IMR-90 (cell line): ENCODE measurements around the gene FERMT3. TPM values are rescaled to one million over a fixed set of nuclear protein-coding genes. Genes with fewer than 3 reads are reported as not detected.

Experiments used
- ATAC-seq: fragments of 200-7000 bp; cut with Tn5 transposase; 2 replicates; pipeline ENCODE4 v1.9.1; 2020; ENCODE audit warnings: low read depth, mild to moderate bottlenecking, moderate library complexity
- BruUV-seq: library from RNA; stranded (reverse); fragments of 400-500 nt; replicated peaks from 2 replicates; lab custom pipeline; 2021; lab: Mats Ljungman, UMichigan
- CTCF ChIA-PET: fragments of 300-600 bp; formaldehyde crosslinking; extraction: SDS; loops from one replicate; lab custom pipeline; 2021; ENCODE audit warnings: antibody characterized with exemption; lab: Yijun Ruan, JAX
- POLR2A ChIA-PET: fragments of 300-600 bp; sonication (Branson Sonifier 250); formaldehyde crosslinking; loops from one replicate; lab custom pipeline; 2022; ENCODE audit warnings: antibody characterized with exemption; ENCODE audit not compliant: unreplicated experiment; lab: Charles Lee
- DNase-seq: peaks from one replicate; pipeline ENCODE4 v3.0.0; 2013
- H2AFZ ChIP-seq: replicated peaks from 2 replicates; pipeline ENCODE3; 2013; ENCODE audit warnings: low read length, mild to moderate bottlenecking; ENCODE audit not compliant: poor library complexity
- H2AK5ac ChIP-seq: 2 replicates; pipeline ENCODE4 v1.6.1; 2013; ENCODE audit warnings: low read depth, low read length, inconsistent platforms
- H2AK9ac ChIP-seq: replicated peaks from 2 replicates; pipeline ENCODE3; 2013; ENCODE audit warnings: mild to moderate bottlenecking, low read depth, low read length, moderate library complexity; ENCODE audit not compliant: poor library complexity
- H2BK120ac ChIP-seq: 2 replicates; pipeline ENCODE4 v1.6.1; 2013; ENCODE audit warnings: low read depth, low read length, inconsistent platforms
- H2BK15ac ChIP-seq: 3 replicates; pipeline ENCODE4 v1.6.1; 2013; ENCODE audit warnings: low read depth, low read length, inconsistent platforms
- H2BK20ac ChIP-seq: 2 replicates; pipeline ENCODE4 v1.6.1; 2013; ENCODE audit warnings: low read depth, mild to moderate bottlenecking, inconsistent platforms, low read length, moderate library complexity
- H2BK5ac ChIP-seq: 2 replicates; pipeline ENCODE4 v1.6.1; 2013; ENCODE audit warnings: mild to moderate bottlenecking, low read depth, low read length, inconsistent platforms; ENCODE audit not compliant: poor library complexity, severe bottlenecking
- H3K14ac ChIP-seq: replicated peaks from 2 replicates; pipeline ENCODE4 v1.6.1; 2013; ENCODE audit warnings: low read depth, low read length, inconsistent platforms
- H3K18ac ChIP-seq: 2 replicates; pipeline ENCODE4 v1.6.1; 2013; ENCODE audit warnings: low read depth, low read length, control low read depth
- H3K23ac ChIP-seq: 2 replicates; pipeline ENCODE4 v1.6.1; 2013; ENCODE audit warnings: low read depth, low read length, inconsistent platforms
- H3K27ac ChIP-seq: 2 replicates; pipeline ENCODE4 v1.5.1; 2013; ENCODE audit warnings: mild to moderate bottlenecking, control low read depth, low read length; ENCODE audit not compliant: insufficient read depth
- H3K27me3 ChIP-seq: 2 replicates; pipeline ENCODE4 v1.6.1; 2013; ENCODE audit warnings: low read length; ENCODE audit not compliant: control insufficient read depth, insufficient read depth
- H3K36me3 ChIP-seq: 2 replicates; pipeline ENCODE4 v1.6.1; 2013; ENCODE audit warnings: low read length, mixed read lengths; ENCODE audit not compliant: control insufficient read depth, insufficient read depth
- H3K4ac ChIP-seq: 2 replicates; pipeline ENCODE4 v1.6.1; 2013; ENCODE audit warnings: low read depth, low read length, inconsistent platforms
- H3K4me1 ChIP-seq: 2 replicates; pipeline ENCODE4 v1.6.1; 2013; ENCODE audit warnings: low read length, mixed read lengths; ENCODE audit not compliant: control insufficient read depth, insufficient read depth
- H3K4me2 ChIP-seq: 2 replicates; pipeline ENCODE4 v1.6.1; 2013; ENCODE audit warnings: low read depth, mild to moderate bottlenecking, control low read depth, low read length, moderate library complexity
- H3K4me3 ChIP-seq: 2 replicates; pipeline ENCODE4 v1.5.1; 2013; ENCODE audit warnings: low read depth, mild to moderate bottlenecking, control low read depth, low read length, moderate library complexity; ENCODE audit not compliant: insufficient read depth
- H3K56ac ChIP-seq: 2 replicates; pipeline ENCODE4 v1.6.1; 2013; ENCODE audit warnings: low read length, inconsistent platforms; ENCODE audit not compliant: insufficient read depth; ENCODE audit errors: extremely low read depth
- H3K79me1 ChIP-seq, 2 experiments: 2 replicates each; pipeline ENCODE4 v1.6.1; 2013; ENCODE audit warnings: low read length in 2 of 2, inconsistent platforms in 1 of 2, low read depth in 1 of 2
- H3K9ac ChIP-seq: 2 replicates; pipeline ENCODE4 v1.6.1; 2013; ENCODE audit warnings: low read depth, low read length, control low read depth
- H3K9me1 ChIP-seq: 2 replicates; pipeline ENCODE4 v1.6.1; 2013; ENCODE audit warnings: low read length, inconsistent platforms; ENCODE audit not compliant: insufficient read depth
- H3K9me3 ChIP-seq: 2 replicates; pipeline ENCODE4 v1.6.1; 2013; ENCODE audit warnings: low read length; ENCODE audit not compliant: control insufficient read depth, insufficient read depth
- H4K20me1 ChIP-seq: 2 replicates; pipeline ENCODE4 v1.6.1; 2013; ENCODE audit warnings: low read length, inconsistent platforms; ENCODE audit not compliant: insufficient read depth
- H4K5ac ChIP-seq: 2 replicates; pipeline ENCODE4 v1.6.1; 2013; ENCODE audit warnings: mild to moderate bottlenecking, low read depth, low read length, control low read depth
- H4K8ac ChIP-seq, 2 experiments: 2 replicates each; pipeline ENCODE4 v1.6.1; 2013; ENCODE audit warnings: low read depth in 2 of 2, low read length in 2 of 2, control low read depth in 1 of 2, inconsistent platforms in 1 of 2
- H4K91ac ChIP-seq: 2 replicates; pipeline ENCODE4 v1.6.1; 2013; ENCODE audit warnings: low read depth, low read length, inconsistent platforms; ENCODE audit not compliant: insufficient read depth
- CEBPB ChIP-seq: IDR thresholded peaks from 2 replicates; pipeline ENCODE4 v1.6.1; 2012; ENCODE audit warnings: low read depth, low read length, improper control_type of control experiment
- RCOR1 ChIP-seq: IDR thresholded peaks from 2 replicates; pipeline ENCODE4 v1.6.1; 2012; ENCODE audit warnings: mild to moderate bottlenecking, low read length, improper control_type of control experiment; ENCODE audit not compliant: insufficient replicate concordance
- WGBS, 2 experiments: methylation state at CpG; one replicate each; pipeline versions ENCODE4 v1.1.5 to v1.1.7; 2013; ENCODE audit warnings: missing lambda C conversion rate in 2 of 2; ENCODE audit not compliant: insufficient read length in 1 of 2; ENCODE audit errors: extremely low coverage in 2 of 2; 5-methylcytosine and 5-hydroxymethylcytosine counted together
- dilution Hi-C: fragments of 300-500 bp; cut with HindIII; formaldehyde crosslinking; loops from one replicate; pipeline ENCODE4 v1.14.3; 2018; ENCODE audit warnings: low sequenced_read_pairs; ENCODE audit not compliant: unreplicated experiment
- in situ Hi-C: fragments of 300-500 bp; cut with MboI; formaldehyde crosslinking; loops from 3 replicates; pipeline ENCODE4 v1.14.3; 2019; ENCODE audit warnings: low sequenced_read_pairs, inconsistent platforms, mixed read lengths
- intact Hi-C: fragments of 100-400 bp; cut with micrococcal nuclease; formaldehyde crosslinking; loops from 2 replicates; pipeline ENCODE4 v1.10.0; 2022
- polyA plus RNA-seq, 3 experiments: library from polyadenylated mRNA; depleted of rRNA; stranded (reverse); fragments of >200 nt; gene quantifications; 2 replicates each; pipeline ENCODE4 v1.2.3, GENCODE V29; 2012; ENCODE audit warnings: low replicate concordance in 1 of 3
- total RNA-seq: library from RNA; depleted of rRNA; stranded (reverse); fragments of >200 nt; gene quantifications from 2 replicates; pipeline ENCODE4 v1.2.3, GENCODE V29; 2012
- TF ChIP-seq, protein P1 (sequence below): fragments of 150-350 bp; IDR thresholded peaks from 2 replicates; pipeline ENCODE4 v1.6.1; 2017; ENCODE audit warnings: mild to moderate bottlenecking, antibody characterized with exemption, low read length, low read depth

FERMT3 gene
- total and polyA plus RNA-seq, 2 of the 4 experiments (the other 2 are of a cell fraction), result 0.36 to 2.3 TPM

DNA sequence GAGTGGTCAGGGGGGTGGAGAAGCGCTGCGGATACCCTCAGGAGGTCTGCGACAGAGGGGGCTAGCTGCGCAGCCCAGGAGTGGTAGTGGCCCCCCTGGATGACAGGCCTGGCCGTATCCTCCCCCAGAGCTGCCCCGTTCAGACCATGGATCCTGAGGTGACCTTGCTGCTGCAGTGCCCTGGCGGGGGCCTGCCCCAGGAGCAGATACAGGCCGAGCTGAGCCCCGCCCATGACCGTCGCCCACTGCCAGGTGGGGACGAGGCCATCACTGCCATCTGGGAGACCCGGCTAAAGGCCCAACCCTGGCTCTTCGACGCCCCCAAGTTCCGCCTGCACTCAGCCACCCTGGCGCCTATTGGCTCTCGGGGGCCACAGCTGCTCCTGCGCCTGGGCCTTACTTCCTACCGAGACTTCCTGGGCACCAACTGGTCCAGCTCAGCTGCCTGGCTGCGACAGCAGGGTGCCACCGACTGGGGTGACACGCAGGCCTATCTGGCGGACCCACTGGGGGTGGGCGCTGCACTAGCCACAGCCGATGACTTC lies 20.1 kb downstream of the FERMT3 start:
- Histone ChIP-seq H4K5ac (peak overlapping the region; percentile 58), H4K20me1 (no peaks in the 10 kb centered on the region; the same call in 1 of the 2 replicates), H3K36me3 (peaks cover 5% of the 10 kb centered on the region), H3K18ac (no peak overlapping the region; the same call in 1 of the 2 replicates), H3K14ac (peak overlapping the region; percentile 90), H2BK15ac (no peak overlapping the region), H3K9me1 (peaks cover 19% of the 10 kb centered on the region), H2AK9ac (peak overlapping the region; percentile 99), H3K79me1 (peaks cover 26 to 67% of the 10 kb centered on the region in 2 experiments), H2BK120ac (peak overlapping the region; percentile 19; the same call in 1 of the 2 replicates), H3K23ac (peak overlapping the region; percentile 68), H4K91ac (peak overlapping the region; percentile 94), H3K4me3 (peak overlapping the region; percentile 95), H2BK5ac (peak overlapping the region; percentile 62), H3K4me2 (peak overlapping the region; percentile 94), H3K27ac (peak overlapping the region; percentile 54), H3K9me3 (no peaks in the 10 kb centered on the region), H3K27me3 (no peaks in the 10 kb centered on the region), H3K4ac (peak overlapping the region; percentile 92), H2BK20ac (no peak overlapping the region), H3K56ac (peak overlapping the region; percentile 73), H2AK5ac (peak overlapping the region; percentile 94), H2AFZ (peak overlapping the region; percentile 99), H3K4me1 (peaks cover 20% of the 10 kb centered on the region), H4K8ac (peak overlapping the region; percentile 86 to 97), H3K9ac (peak overlapping the region; percentile 62)
- in situ Hi-C loops (no loop called here), dilution Hi-C loops (no loop called here), intact Hi-C loops (no loop called here)
- TF ChIP-seq RCOR1 (no peak), CEBPB (no peak)
- TF ChIP-seq, protein P1, sequence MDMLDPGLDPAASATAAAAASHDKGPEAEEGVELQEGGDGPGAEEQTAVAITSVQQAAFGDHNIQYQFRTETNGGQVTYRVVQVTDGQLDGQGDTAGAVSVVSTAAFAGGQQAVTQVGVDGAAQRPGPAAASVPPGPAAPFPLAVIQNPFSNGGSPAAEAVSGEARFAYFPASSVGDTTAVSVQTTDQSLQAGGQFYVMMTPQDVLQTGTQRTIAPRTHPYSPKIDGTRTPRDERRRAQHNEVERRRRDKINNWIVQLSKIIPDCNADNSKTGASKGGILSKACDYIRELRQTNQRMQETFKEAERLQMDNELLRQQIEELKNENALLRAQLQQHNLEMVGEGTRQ, result no peak
- 0% methylated on average over 5 of the region's 26 CpGs; no CpG with 5 or more reads in 1 of the 2 experiments for WGBS, 2 experiments
- POLR2A ChIA-PET, result interaction anchor here (0.5 kb wide), 1 partner anchor 74 kb away, joined by 3 read pairs; no protein-coding TSS in a partner anchor
- BruUV-seq, result TSS peak; percentile 56
- ATAC-seq (peak; percentile 19), DNase-seq (no peak)
- CTCF ChIA-PET, result interaction anchor here (0.6 to 0.9 kb wide), 2 partner anchors 35 to 74 kb away, joined by 3 read pairs; no protein-coding TSS in a partner anchor
